ENCODE results near the gene SMARCC2. TPM values are rescaled to one million over a fixed set of nuclear protein-coding genes. Genes with fewer than 3 reads are reported as not detected.

The SMARCC2 gene
- 100 to 1,000 TPM in 1 of 2 donors, 10 to 100 TPM in 1; 60.4 to 101 TPM for total RNA-seq

GRCh38 chr12:56189099-56189917 lies at the start of gene SMARCC2:
SMARCC2 (minus strand) TSS chr12:56189483; CDS start chr12:56189461, 22 bp downstream.
- DNase-seq (ENCODE audit: low spot score) = peak; percentile 87
- H3K27me3 ChIP-seq (replicated peaks; ENCODE audit: insufficient read depth) = no peaks in the 10 kb centered on the region
- intact Hi-C loops (cut with DNase I) = loop anchor here (2.0 kb wide), 1 partner anchor 63 kb away; no protein-coding TSS in a partner anchor
- TF ChIP-seq CTCF (IDR thresholded peaks at IDR 0.05) = peak; percentile 69 to 94 (median 88)
- TF ChIP-seq POLR2AphosphoS5 (IDR thresholded peaks at IDR 0.05) = no peak
- TF ChIP-seq POLR2A (IDR thresholded peaks at IDR 0.05) = peak; percentile 3
- H3K27ac ChIP-seq = peak within 1 kb of the TSS; percentile 96 to 98
- WGBS = under 1% methylated on average over 60 of the region's 93 CpGs
- no peaks in the 10 kb centered on the region for H3K4me1 ChIP-seq (replicated peaks)
- peaks cover 4 to 9% of the 10 kb centered on the region in 2 donors for H3K36me3 ChIP-seq
- H3K4me3 ChIP-seq = peak within 1 kb of the TSS; percentile 82 to 85
- H3K9me3 ChIP-seq = no peaks in the 10 kb centered on the region

DNA sequence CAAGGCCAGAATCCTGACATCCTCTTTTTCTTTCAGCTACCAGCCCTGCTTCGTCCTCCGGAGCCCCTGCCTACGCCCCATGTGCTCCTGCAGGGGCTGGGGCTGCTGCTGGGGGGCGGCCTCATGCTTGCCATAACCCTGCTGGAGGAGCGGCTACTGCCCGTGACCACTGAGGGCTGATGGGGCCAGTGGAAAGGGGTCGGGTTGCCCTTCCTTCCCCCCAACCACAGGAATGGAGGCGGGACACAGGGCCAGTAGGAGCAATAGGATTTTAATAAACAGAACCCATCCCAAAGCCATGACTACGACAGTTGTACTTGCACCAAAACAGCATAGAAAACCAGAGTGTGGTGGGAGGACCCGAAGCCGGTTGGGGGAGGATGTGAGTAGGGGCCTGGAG lies 48.3 kb upstream of the SMARCC2 start:
- no peaks in the 10 kb centered on the region for H3K9me3 ChIP-seq
- 76% methylated on average over 11 of the region's 11 CpGs for WGBS
- peaks cover under 1 to 3% of the 10 kb centered on the region in 2 donors for H3K36me3 ChIP-seq
- no peaks in the 10 kb centered on the region for H3K27me3 ChIP-seq (replicated peaks; ENCODE audit: insufficient read depth)
- no peak for DNase-seq (ENCODE audit: low spot score)
- intact Hi-C loops (cut with DNase I) = no loop called here
- no peak overlapping the region for H3K4me3 ChIP-seq
- no peaks in the 10 kb centered on the region for H3K4me1 ChIP-seq (replicated peaks)
- H3K27ac ChIP-seq = no peak overlapping the region
- TF ChIP-seq POLR2AphosphoS5 (IDR thresholded peaks at IDR 0.05) = no peak
- TF ChIP-seq CTCF (IDR thresholded peaks at IDR 0.05) = no peak
- no peak for TF ChIP-seq POLR2A (IDR thresholded peaks at IDR 0.05)

DNA sequence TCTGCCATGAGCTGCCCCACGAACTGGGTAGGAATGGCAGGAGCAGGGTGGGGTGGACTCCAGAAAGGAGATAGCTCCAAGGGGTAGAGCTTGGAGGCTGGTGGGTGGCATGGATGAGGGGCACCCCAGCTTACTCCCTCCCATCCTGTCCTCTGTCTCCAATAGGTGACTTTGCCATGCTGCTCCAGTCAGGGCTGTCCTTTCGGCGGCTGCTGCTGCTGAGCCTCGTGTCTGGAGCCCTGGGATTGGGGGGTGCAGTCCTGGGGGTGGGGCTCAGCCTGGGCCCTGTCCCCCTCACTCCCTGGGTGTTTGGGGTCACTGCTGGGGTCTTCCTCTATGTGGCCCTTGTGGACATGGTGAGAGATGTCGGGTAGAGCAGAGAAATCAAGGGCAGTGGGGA lies 47.7 kb upstream of the SMARCC2 start:
- no peaks in the 10 kb centered on the region for H3K4me1 ChIP-seq (replicated peaks)
- intact Hi-C loops (cut with DNase I) = no loop called here
- TF ChIP-seq POLR2AphosphoS5 (IDR thresholded peaks at IDR 0.05) (no peak), CTCF (IDR thresholded peaks at IDR 0.05) (no peak), POLR2A (IDR thresholded peaks at IDR 0.05) (no peak)
- no peak for DNase-seq (ENCODE audit: low spot score)
- H3K36me3 ChIP-seq = no peaks in the 10 kb centered on the region
- 56% methylated on average over 5 of the region's 5 CpGs for WGBS
- no peaks in the 10 kb centered on the region for H3K9me3 ChIP-seq
- no peak overlapping the region for H3K4me3 ChIP-seq
- no peak overlapping the region for H3K27ac ChIP-seq
- H3K27me3 ChIP-seq (replicated peaks; ENCODE audit: insufficient read depth) = no peaks in the 10 kb centered on the region

DNA sequence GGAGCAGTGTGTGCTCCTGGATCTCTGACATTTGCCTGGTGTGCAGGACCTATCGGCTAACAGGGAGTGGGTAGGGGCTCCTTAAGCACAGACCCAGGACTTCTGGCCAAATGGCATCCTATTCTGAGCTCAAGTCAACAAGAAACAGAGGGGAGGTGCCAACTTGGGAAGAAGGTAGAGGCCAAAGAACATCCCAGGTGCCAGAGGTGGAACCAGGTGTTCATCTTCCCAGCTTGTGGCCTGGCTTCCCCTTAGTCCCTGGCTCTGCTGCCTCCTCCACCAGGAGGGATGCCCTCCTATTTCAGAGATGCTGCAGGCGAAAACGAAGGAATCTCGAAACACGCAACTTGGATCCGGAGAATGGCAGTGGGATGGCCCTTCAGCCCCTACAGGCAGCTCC lies 46.8 kb upstream of the SMARCC2 start:
- Histone ChIP-seq H3K9me3 (no peaks in the 10 kb centered on the region), H3K4me1 (replicated peaks) (no peaks in the 10 kb centered on the region), H3K27ac (no peak overlapping the region), H3K27me3 (replicated peaks; ENCODE audit: insufficient read depth) (no peaks in the 10 kb centered on the region), H3K4me3 (no peak overlapping the region), H3K36me3 (no peaks in the 10 kb centered on the region)
- TF ChIP-seq POLR2AphosphoS5 (IDR thresholded peaks at IDR 0.05) = no peak
- TF ChIP-seq POLR2A (IDR thresholded peaks at IDR 0.05) = no peak
- TF ChIP-seq CTCF (IDR thresholded peaks at IDR 0.05) = no peak
- WGBS = 92% methylated on average over 6 of the region's 6 CpGs
- intact Hi-C loops (cut with DNase I) = no loop called here
- no peak for DNase-seq (ENCODE audit: low spot score)

Data from prostate gland (tissue), 2 donors.